ENCODE data around the gene TNFRSF9. TPM values are rescaled to one million over a fixed set of nuclear protein-coding genes. Genes with fewer than 3 reads are reported as not detected.
A peak's percentile ranks its signal among the peaks of the same experiment; 100 is the strongest.

TNFRSF9 gene
- total and polyA plus RNA-seq, 2 experiments from 2014 or later, result not detected

DNA sequence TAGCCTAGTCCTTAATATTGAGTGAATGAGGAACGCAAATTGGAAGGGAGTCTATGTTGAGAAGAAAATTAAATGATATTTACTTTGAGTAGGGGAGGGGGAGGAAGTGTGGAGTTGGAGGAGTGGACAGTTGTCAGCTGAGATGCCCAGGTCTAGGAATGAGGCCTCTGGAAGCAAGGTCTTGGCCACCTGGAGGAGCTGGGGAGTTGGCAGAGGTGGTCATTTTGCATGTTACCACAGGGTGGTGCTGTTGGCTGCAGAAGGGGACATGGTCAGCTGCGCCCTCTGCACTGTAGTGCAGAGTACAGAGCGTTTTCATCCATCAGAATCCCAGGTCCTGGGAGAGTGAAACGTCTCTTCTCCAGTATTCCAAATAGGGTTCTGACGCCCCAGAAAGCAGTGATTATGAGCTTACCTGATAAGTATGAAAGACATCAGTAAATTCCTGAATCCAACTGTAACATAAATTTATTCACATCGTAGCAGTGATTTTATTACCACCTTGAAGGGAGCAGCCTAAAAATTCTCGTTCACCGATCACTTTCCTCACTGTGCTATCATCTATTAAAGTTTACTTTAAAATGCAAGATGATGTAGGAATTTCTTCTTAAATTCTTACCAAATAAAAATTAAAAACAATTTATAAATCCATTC, 34.7 kb upstream of the TNFRSF9 start:
- Histone ChIP-seq H3F3A (replicated peaks; ENCODE audit: low read depth) (no peaks in the 10 kb centered on the region), H3K4me3 (no peak overlapping the region), H3K27me3 (ENCODE audit: insufficient read depth) (no peaks in the 10 kb centered on the region), H3K9me2 (ENCODE audit: insufficient read depth) (no peaks in the 10 kb centered on the region), H3K79me2 (replicated peaks; ENCODE audit: insufficient read depth) (peaks cover 28% of the 10 kb centered on the region), H3K4me2 (no peak overlapping the region), H3K4me1 (ENCODE audit: insufficient read depth) (no peaks in the 10 kb centered on the region), H2AFZ (no peak overlapping the region), H3K36me3 (ENCODE audit: insufficient read depth) (peaks cover 29% of the 10 kb centered on the region), H4K20me1 (replicated peaks; ENCODE audit: insufficient read depth) (peaks cover 14% of the 10 kb centered on the region), H3K27ac (ENCODE audit: low read depth) (no peak overlapping the region)
- Mint-ChIP-seq H3K36me3 (ENCODE audit: low read depth) (peaks cover 77% of the 10 kb centered on the region), H3K9me3 (no peaks in the 10 kb centered on the region), H3K4me3 (no peak overlapping the region), H3K27ac (no peak overlapping the region), H3K4me1 (peaks cover 2% of the 10 kb centered on the region; the same call in 1 of the 3 replicates), H3K27me3 (ENCODE audit: insufficient read depth, low read depth, poor library complexity) (peaks cover 8% of the 10 kb centered on the region)
- TF ChIP-seq POLR2AphosphoS5 (IDR thresholded peaks at IDR 0.05; ENCODE audit: low read depth) (no peak), JUNB (IDR thresholded peaks at IDR 0.05; ENCODE audit: unreplicated experiment) (no peak)
- TF ChIP-seq, protein P1, sequence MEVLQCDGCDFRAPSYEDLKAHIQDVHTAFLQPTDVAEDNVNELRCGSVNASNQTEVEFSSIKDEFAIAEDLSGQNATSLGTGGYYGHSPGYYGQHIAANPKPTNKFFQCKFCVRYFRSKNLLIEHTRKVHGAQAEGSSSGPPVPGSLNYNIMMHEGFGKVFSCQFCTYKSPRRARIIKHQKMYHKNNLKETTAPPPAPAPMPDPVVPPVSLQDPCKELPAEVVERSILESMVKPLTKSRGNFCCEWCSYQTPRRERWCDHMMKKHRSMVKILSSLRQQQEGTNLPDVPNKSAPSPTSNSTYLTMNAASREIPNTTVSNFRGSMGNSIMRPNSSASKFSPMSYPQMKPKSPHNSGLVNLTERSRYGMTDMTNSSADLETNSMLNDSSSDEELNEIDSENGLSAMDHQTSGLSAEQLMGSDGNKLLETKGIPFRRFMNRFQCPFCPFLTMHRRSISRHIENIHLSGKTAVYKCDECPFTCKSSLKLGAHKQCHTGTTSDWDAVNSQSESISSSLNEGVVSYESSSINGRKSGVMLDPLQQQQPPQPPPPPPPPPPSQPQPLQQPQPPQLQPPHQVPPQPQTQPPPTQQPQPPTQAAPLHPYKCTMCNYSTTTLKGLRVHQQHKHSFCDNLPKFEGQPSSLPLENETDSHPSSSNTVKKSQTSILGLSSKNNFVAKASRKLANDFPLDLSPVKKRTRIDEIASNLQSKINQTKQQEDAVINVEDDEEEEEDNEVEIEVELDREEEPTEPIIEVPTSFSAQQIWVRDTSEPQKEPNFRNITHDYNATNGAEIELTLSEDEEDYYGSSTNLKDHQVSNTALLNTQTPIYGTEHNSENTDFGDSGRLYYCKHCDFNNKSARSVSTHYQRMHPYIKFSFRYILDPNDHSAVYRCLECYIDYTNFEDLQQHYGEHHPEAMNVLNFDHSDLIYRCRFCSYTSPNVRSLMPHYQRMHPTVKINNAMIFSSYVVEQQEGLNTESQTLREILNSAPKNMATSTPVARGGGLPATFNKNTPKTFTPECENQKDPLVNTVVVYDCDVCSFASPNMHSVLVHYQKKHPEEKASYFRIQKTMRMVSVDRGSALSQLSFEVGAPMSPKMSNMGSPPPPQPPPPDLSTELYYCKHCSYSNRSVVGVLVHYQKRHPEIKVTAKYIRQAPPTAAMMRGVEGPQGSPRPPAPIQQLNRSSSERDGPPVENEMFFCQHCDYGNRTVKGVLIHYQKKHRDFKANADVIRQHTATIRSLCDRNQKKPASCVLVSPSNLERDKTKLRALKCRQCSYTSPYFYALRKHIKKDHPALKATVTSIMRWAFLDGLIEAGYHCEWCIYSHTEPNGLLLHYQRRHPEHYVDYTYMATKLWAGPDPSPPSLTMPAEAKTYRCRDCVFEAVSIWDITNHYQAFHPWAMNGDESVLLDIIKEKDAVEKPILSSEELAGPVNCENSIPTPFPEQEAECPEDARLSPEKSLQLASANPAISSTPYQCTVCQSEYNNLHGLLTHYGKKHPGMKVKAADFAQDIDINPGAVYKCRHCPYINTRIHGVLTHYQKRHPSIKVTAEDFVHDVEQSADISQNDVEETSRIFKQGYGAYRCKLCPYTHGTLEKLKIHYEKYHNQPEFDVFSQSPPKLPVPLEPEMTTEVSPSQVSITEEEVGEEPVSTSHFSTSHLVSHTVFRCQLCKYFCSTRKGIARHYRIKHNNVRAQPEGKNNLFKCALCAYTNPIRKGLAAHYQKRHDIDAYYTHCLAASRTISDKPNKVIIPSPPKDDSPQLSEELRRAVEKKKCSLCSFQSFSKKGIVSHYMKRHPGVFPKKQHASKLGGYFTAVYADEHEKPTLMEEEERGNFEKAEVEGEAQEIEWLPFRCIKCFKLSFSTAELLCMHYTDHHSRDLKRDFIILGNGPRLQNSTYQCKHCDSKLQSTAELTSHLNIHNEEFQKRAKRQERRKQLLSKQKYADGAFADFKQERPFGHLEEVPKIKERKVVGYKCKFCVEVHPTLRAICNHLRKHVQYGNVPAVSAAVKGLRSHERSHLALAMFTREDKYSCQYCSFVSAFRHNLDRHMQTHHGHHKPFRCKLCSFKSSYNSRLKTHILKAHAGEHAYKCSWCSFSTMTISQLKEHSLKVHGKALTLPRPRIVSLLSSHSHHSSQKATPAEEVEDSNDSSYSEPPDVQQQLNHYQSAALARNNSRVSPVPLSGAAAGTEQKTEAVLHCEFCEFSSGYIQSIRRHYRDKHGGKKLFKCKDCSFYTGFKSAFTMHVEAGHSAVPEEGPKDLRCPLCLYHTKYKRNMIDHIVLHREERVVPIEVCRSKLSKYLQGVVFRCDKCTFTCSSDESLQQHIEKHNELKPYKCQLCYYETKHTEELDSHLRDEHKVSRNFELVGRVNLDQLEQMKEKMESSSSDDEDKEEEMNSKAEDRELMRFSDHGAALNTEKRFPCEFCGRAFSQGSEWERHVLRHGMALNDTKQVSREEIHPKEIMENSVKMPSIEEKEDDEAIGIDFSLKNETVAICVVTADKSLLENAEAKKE (CRISPR knock-in tag; IDR thresholded peaks at IDR 0.05), result peak; percentile 65; the same call in 1 of the 2 replicates
- TF ChIP-seq, protein P2, sequence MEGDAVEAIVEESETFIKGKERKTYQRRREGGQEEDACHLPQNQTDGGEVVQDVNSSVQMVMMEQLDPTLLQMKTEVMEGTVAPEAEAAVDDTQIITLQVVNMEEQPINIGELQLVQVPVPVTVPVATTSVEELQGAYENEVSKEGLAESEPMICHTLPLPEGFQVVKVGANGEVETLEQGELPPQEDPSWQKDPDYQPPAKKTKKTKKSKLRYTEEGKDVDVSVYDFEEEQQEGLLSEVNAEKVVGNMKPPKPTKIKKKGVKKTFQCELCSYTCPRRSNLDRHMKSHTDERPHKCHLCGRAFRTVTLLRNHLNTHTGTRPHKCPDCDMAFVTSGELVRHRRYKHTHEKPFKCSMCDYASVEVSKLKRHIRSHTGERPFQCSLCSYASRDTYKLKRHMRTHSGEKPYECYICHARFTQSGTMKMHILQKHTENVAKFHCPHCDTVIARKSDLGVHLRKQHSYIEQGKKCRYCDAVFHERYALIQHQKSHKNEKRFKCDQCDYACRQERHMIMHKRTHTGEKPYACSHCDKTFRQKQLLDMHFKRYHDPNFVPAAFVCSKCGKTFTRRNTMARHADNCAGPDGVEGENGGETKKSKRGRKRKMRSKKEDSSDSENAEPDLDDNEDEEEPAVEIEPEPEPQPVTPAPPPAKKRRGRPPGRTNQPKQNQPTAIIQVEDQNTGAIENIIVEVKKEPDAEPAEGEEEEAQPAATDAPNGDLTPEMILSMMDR (conservative IDR thresholded peaks at IDR 0.05; ENCODE audit: low read depth in 2 of 2), result peak; percentile 96 to 99
- DNase-seq (ENCODE audit: low spot score) (peak; percentile 92), ATAC-seq (peak; percentile 100)

Data from GM23338 (cell line).